Measurements from ENCODE around the gene ADH4. TPM values are rescaled to one million over a fixed set of nuclear protein-coding genes. Genes with fewer than 3 reads are reported as not detected.

Gene ADH4
- total RNA-seq, 1 experiment from 2014 or later, result not detected

DNA sequence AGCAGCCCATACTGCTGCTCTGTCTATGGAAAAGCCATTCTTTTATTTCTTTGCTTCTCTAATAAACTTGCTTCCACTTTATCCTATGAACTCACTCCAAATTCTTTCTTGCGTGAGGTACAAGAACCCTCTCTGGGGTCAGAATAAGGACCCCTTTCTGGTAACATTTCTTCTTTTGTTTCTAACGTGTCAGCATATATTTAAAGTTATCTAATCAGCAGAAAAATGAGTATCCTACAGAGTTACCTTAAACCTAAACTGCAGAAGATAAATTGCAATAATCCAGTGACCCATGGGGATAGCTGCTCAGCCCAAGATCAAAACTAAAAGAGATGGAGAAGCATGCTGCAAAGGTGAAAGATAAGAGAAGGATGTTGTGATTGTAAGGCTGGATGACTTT lies 59.5 kb downstream of the ADH4 start:
- H2BK12ac ChIP-seq (ENCODE audit: insufficient read length, low read depth, low read length), result no peak overlapping the region
- no peak overlapping the region for H4K91ac ChIP-seq (ENCODE audit: insufficient read length, low read depth, low read length)
- no peak overlapping the region for H3K27ac ChIP-seq (ENCODE audit: insufficient read length, low read depth, low read length)
- H3K4me3 Mint-ChIP-seq, result no peak overlapping the region
- H3K27ac Mint-ChIP-seq, result no peak overlapping the region
- no peaks in the 10 kb centered on the region for H3K27me3 ChIP-seq (ENCODE audit: insufficient read depth, low read length)
- DNase-seq, result no peak
- no peak overlapping the region for H3T11ph ChIP-seq (ENCODE audit: low read length)
- no peak overlapping the region for H3K56ac ChIP-seq (ENCODE audit: insufficient read length, low read depth, low read length)
- peaks cover 37 to 63% (median 62%) of the 10 kb centered on the region in 3 experiments; a peak in 6 of 7 replicates for H3K36me3 Mint-ChIP-seq (ENCODE audit: insufficient read depth in 1 of 3, low read depth in 3 of 3)
- H3K27me3 Mint-ChIP-seq (ENCODE audit: low read depth), result no peaks in the 10 kb centered on the region
- H2BK5ac ChIP-seq (ENCODE audit: insufficient read length, low read length), result no peak overlapping the region
- peaks cover 5% of the 10 kb centered on the region for H3K23me2 ChIP-seq (ENCODE audit: insufficient read length, low read depth, low read length, poor library complexity, severe bottlenecking)
- no peak overlapping the region for H3K14ac ChIP-seq (ENCODE audit: insufficient read depth, low read length)
- peaks cover 9% of the 10 kb centered on the region for H3K79me2 ChIP-seq (ENCODE audit: insufficient read depth, low read length)
- H3K9me3 ChIP-seq (ENCODE audit: control insufficient read depth, low read depth, low read length), result no peaks in the 10 kb centered on the region
- no peak overlapping the region for H2BK15ac ChIP-seq (ENCODE audit: low read depth, low read length)
- no peak overlapping the region for H3K4ac ChIP-seq (ENCODE audit: low read depth, low read length)
- H3K4me1 ChIP-seq (ENCODE audit: insufficient read depth, low read length), result no peaks in the 10 kb centered on the region
- H2BK20ac ChIP-seq (ENCODE audit: low read depth, low read length, poor library complexity, severe bottlenecking), result no peak overlapping the region
- H3K18ac ChIP-seq (ENCODE audit: insufficient read length, low read depth, low read length), result no peak overlapping the region
- no peaks in the 10 kb centered on the region for H3K9me3 Mint-ChIP-seq
- peaks cover 6 to 11% of the 10 kb centered on the region in 2 experiments; a peak in 3 of 4 replicates for H3K4me1 Mint-ChIP-seq
- TF ChIP-seq, protein P1, sequence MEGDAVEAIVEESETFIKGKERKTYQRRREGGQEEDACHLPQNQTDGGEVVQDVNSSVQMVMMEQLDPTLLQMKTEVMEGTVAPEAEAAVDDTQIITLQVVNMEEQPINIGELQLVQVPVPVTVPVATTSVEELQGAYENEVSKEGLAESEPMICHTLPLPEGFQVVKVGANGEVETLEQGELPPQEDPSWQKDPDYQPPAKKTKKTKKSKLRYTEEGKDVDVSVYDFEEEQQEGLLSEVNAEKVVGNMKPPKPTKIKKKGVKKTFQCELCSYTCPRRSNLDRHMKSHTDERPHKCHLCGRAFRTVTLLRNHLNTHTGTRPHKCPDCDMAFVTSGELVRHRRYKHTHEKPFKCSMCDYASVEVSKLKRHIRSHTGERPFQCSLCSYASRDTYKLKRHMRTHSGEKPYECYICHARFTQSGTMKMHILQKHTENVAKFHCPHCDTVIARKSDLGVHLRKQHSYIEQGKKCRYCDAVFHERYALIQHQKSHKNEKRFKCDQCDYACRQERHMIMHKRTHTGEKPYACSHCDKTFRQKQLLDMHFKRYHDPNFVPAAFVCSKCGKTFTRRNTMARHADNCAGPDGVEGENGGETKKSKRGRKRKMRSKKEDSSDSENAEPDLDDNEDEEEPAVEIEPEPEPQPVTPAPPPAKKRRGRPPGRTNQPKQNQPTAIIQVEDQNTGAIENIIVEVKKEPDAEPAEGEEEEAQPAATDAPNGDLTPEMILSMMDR (conservative IDR thresholded peaks at IDR 0.05), result no peak
- H4K8ac ChIP-seq (replicated peaks; ENCODE audit: insufficient read length, low read depth, low read length), result no peak overlapping the region
- H4K5ac ChIP-seq (ENCODE audit: insufficient read length, low read depth, low read length), result no peak overlapping the region
- peaks cover 3% of the 10 kb centered on the region for H3K79me1 ChIP-seq (ENCODE audit: insufficient read depth, low read depth, low read length, poor library complexity, severe bottlenecking)
- H4K20me1 ChIP-seq (ENCODE audit: control insufficient read depth, insufficient read depth, insufficient read length), result no peaks in the 10 kb centered on the region
- whole genome bisulfite sequencing (ENCODE audit: extremely low coverage, insufficient read length, low lambda C conversion rate), result no CpG with 5 or more reads among the region's 2 CpGs
- H3K9ac ChIP-seq (ENCODE audit: extremely low read depth, insufficient read length, low read length), result no peak overlapping the region
- H2AFZ ChIP-seq (ENCODE audit: low read length), result no peak overlapping the region
- no peak overlapping the region for H3K23ac ChIP-seq (ENCODE audit: insufficient read length, low read depth, low read length)
- no peak overlapping the region for H2BK120ac ChIP-seq (ENCODE audit: low read depth, low read length, poor library complexity, severe bottlenecking)
- H2AK5ac ChIP-seq (ENCODE audit: insufficient read length, low read length), result no peak overlapping the region
- no peak overlapping the region for H3K4me2 ChIP-seq (ENCODE audit: insufficient read depth, insufficient read length, low read length)
